GM12865 (cell line): ENCODE results near the gene MAMDC2.

Experiments
- DNase-seq: peaks from one replicate; pipeline ENCODE4 v3.0.0; 2010; ENCODE audit warnings: low read depth
- H3K4me3 ChIP-seq: 2 replicates; pipeline ENCODE4 v1.5.1; 2011; ENCODE audit warnings: mild to moderate bottlenecking, low read depth, low read length, control low read depth
- TF ChIP-seq, protein P1 (sequence below): IDR thresholded peaks from 2 replicates; pipeline ENCODE4 v1.5.1; 2011; ENCODE audit warnings: low read length, control low read depth, low read depth, inconsistent platforms; ENCODE audit not compliant: insufficient read depth; ENCODE audit errors: missing control alignments

Gene MAMDC2

DNA sequence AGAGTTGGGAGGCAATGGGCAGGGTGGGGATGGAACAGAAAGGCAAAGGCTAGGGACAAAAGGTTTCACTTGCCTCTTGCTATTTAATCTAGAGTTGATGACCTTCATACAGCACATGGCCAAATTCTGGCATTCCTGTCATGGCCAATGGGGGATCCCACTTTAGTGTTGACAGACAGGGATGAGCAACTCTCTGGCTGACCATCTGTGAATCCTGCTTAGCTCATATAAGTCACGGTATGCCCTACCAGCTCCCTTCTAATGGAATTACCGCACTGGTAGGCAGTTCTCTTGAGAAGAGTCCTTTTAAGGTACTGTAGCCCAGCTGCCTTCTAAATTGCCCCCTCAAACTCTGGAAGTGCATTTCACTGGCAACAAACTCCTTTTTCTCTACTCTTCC is 76.1 kb downstream of the MAMDC2 start:
- DNase-seq = no peak
- TF ChIP-seq, protein P1, sequence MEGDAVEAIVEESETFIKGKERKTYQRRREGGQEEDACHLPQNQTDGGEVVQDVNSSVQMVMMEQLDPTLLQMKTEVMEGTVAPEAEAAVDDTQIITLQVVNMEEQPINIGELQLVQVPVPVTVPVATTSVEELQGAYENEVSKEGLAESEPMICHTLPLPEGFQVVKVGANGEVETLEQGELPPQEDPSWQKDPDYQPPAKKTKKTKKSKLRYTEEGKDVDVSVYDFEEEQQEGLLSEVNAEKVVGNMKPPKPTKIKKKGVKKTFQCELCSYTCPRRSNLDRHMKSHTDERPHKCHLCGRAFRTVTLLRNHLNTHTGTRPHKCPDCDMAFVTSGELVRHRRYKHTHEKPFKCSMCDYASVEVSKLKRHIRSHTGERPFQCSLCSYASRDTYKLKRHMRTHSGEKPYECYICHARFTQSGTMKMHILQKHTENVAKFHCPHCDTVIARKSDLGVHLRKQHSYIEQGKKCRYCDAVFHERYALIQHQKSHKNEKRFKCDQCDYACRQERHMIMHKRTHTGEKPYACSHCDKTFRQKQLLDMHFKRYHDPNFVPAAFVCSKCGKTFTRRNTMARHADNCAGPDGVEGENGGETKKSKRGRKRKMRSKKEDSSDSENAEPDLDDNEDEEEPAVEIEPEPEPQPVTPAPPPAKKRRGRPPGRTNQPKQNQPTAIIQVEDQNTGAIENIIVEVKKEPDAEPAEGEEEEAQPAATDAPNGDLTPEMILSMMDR = no peak
- no peak overlapping the region for H3K4me3 ChIP-seq

DNA sequence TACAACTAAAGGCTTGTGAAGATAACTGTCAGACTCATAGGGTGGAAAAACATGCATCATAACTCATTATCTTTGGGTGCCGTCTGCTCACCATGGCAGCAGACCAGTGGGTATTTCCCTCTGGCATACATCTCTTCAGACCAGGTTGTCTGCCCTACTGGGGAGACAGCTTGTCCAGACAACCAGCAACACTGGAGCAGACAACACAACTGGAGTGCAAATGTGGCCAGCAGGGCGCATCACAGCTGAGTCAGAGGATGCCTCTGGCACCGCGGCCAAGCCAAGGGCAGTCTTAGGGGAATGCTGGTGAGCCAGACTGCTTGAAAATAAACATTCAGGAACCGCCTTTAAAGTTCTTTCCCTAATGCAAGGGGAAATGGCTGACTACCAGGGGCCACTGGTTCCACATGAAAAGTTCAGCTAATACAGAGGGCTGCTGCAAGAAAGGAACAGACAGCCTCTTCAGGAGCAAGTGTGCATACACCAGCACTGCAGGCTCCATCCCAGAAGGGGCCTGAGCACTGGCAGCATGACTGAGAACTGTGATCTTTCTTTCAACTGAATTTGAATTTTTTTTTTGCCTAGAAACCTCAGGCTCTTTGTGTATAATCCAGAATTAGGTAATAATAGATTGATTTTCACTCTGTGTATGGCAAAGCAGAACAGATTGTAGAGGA is 77.3 kb downstream of the MAMDC2 start:
- TF ChIP-seq, protein P1 = no peak
- no peak for DNase-seq
- no peak overlapping the region for H3K4me3 ChIP-seq

DNA sequence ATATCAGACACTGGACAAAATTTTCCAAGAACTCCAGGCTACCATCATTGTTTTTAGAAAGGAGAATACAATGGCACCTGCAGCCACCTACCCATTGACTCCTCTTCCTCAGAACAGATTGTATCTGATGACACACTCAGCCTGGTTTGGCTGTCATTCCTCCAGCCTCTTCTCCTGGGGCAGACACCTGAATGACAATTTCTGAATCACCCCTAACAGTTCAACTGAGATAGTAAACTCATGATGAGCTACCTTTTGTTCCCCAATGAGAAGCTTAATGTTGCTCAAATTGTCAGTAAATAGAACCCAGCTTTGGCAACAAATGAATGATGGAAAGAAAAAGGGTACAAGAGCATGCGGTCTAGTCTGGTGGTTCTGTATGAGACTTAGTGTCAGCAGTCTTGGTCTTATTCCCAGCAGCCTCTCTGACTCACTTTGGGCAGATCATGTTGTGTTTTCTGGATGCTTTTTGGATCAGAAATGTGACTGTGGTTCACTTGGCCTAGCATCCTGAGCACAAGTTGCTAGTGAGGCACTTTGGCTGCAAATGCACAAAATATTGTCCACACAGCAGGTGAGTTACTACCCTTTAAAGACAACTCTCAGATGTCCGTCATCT is 78.3 kb downstream of the MAMDC2 start:
- no peak for DNase-seq
- TF ChIP-seq, protein P1 = no peak
- H3K4me3 ChIP-seq = no peak overlapping the region

DNA sequence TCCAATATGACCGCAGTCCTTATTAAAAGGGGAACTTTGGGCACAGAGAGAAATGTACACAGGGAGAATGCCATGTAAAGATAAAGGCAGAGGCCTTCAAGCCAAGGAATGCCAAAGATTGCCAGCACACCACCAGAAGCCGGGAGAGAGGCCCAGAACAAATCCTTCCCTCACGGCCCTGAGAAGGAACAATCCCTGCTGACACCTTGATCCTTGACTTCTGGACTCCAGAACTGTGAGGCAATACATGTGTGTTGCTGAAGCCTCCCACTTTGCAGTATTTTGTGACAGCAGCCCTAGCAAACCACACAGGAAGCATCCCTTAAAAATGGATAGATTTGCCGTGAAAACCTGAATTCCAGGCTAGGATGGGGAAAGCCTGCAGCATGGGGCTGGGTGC is 80.0 kb downstream of the MAMDC2 start:
- no peak overlapping the region for H3K4me3 ChIP-seq
- TF ChIP-seq, protein P1 = no peak
- DNase-seq = no peak

DNA sequence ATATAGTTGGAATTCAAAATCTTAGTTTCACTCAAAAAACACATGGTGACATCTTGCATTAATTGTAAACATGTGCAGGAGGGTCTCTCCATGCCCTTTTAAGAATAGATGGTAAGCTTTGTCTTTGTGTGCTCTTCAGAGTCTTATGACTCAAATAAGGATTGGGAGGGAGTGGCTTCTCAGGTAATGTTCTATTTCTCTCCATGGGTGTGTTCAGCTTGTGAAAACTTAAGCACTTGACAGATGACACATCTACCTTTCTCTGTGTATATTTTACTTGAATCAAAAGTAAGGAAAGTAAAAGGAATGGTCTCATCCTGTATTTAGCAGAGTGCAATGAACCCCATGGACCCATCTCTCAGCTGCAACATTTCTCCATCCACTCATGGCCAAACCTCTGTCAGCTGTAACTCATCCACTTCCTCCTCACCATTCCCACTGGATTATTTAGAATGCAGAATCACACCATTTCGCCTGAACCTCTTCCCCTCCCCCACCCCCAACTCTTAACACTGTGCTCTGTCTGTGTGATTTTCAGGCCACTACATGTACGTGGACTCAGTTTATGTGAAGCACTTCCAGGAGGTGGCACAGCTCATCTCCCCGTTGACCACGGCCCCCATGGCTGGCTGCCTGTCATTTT is 82.1 kb downstream of the MAMDC2 start:
- H3K4me3 ChIP-seq = no peak overlapping the region
- TF ChIP-seq, protein P1 = no peak
- DNase-seq = no peak

DNA sequence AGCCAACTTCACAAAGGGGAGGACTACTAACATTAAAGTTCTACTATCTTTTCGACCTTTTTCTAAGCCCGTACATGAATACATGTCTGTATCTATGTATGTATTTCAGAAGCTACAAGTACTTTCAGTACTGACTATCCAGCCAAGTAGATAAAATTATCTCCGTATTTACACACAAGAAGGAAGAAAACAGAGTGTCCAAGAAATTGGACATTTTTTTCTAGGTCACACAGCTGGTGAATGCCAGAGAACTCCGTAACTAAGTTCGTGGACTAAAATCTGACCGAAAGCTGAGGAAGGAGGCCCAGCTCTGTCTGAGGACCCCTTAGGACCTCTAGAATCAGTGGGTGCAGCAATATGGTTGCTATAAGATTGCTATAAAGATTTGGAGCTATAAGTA is 83.4 kb downstream of the MAMDC2 start:
- no peak for DNase-seq
- H3K4me3 ChIP-seq = no peak overlapping the region
- TF ChIP-seq, protein P1 = no peak
